Activated CD8-positive, alpha-beta memory T cell treated with anti-CD3 and anti-CD28 coated beads for 24 hours (primary cell): ENCODE measurements around the gene MISFA.
"Not testable (repeated sequence)": the region's sequence is repeated elsewhere in the genome, so short reads cannot be mapped to it uniquely, and the experiment has no call there.

ENCODE experiments used
- DNase-seq: peaks from one replicate; pipeline ENCODE4 v3.0.0-alpha.2; 2020

The MISFA gene

DNA sequence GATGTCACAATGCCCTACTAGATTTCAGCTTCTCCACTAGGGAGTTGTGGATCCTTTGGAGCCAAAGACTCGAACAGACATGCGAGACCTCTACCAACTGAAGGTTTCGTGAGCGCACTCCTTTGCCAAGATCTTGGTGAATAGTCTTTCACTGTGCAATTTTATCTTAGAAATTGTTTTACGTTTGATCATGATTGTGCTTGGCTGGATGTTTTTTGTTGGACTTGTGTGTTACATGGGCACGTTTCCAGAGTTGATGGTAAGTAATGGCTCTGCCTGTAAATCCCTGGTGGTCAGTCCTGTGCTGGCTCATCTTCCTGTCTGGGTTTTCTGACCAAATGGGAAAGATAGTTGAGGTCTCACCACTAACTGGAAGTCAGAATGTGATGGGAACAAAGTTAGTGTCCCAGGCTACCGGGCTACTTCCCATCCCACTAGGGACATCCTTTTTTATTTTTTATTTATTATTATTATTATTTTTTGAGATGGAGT lies at the start of gene MISFA:
MISFA (plus strand) TSS at position 51 of the 492 bp plus-strand sequence; CDS start at position 191, 140 bp downstream.
- DNase-seq = no peak

- no peak for DNase-seq
Measured at GRCh38 chr11:18563090-18563730, 36.4 kb upstream of the MISFA start.

- DNase-seq = no peak
Measured at GRCh38 chr11:18564149-18564548, 35.4 kb upstream of the MISFA start.

- DNase-seq = no peak
Measured at GRCh38 chr11:18566406-18566805, 33.2 kb upstream of the MISFA start.

DNA sequence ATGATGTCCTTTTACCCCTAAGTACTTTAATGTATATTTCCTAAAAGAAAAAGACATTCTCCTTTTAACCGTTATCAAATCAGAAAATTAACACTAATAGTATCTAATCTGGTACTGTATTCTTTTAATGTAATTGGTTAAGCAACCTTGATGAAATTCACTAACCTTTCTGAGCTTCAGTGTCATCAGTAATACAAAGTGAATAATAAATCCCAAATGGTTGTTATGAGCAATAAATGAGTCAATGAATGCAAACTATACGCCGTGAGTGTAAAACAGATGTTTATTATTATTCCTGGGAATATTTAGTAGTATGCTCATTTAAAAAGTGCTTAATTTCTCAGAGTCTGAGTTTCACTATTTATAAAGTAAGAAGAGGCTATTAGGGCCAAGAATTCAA lies 32.5 kb upstream of the MISFA start:
- no peak for DNase-seq

DNA sequence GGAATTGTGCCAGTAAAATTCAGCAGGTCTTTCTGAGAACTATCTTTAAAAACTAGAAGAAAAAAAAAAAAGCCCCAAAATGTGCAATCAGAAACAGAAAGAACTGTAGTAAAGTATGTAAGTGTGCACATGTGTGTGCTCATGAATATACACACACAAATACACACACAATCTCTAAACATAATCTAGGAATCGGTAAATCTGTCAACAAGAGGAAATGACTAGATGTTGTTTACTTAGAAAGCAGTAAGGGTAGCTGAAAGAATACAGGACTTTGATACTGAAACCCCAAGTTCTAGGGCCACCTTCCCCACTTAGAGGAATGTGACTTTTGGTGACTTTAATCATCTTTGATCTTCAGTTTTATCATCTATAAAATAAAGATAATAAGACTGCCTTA lies 24.2 kb upstream of the MISFA start:
- DNase-seq = no peak

GRCh38 chr11:18578975-18579598 lies 20.5 kb upstream of the MISFA start:
- no peak for DNase-seq

GRCh38 chr11:18580113-18580766 lies 19.3 kb upstream of the MISFA start:
- no peak for DNase-seq

GRCh38 chr11:18581825-18582224 lies 17.8 kb upstream of the MISFA start:
- no peak for DNase-seq

DNA sequence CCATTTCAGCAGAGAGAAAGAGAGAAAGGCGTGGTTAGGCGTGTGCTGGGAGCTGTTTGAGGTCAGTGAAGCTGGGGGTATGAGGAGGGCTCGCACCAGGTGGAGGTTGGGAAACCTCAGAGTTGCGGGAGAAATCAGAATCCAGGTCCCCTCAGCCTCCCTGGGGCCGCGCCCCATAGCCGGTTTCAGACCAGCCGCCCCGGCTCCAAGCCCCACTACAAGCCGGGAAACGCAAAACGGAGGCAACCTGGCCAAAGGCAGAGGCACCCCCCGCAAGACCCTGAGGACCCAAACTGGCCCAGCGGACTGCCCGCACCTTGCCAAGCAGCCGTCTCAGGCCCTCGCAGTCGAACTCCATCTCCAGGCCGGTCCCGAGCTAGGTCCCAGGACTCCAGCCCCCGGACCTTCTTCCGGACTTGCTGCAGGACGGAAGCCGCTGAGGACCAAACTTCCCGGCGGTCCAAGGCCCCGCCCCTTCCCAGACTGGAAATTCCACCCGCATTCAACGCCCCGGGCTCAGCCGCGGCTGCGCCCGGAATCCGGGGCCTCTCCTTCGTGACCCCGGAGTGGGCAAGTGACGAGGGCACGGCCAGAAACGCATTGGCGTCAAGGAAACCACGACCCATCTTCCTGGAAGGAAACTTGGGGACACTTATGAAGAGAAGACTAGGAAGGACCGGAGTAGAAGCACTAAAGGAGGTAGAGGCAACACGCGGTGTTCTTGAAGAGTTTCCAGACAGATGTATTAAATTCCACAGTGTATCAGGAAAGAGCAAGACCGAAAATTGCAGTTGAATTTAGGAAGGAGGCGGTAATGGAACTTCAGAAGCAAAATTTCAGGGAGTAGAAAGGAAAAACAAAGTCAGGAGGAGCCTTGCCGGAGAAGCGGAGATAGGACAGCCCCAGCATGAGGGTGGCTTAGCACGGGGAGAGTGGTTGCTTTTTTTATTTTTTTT lies 11.0 kb upstream of the MISFA start, which contains the start of gene UEVLD:
UEVLD (minus strand) TSS at position 438 of the 956 bp plus-strand sequence; CDS start at position 358, 80 bp downstream.
- DNase-seq = peak; percentile 88

- no peak for DNase-seq
Measured at GRCh38 chr11:18590571-18590970, 9.0 kb upstream of the MISFA start.

- DNase-seq = not testable (repeated sequence)
Measured at GRCh38 chr11:18594088-18594487, 5.5 kb upstream of the MISFA start.

DNA sequence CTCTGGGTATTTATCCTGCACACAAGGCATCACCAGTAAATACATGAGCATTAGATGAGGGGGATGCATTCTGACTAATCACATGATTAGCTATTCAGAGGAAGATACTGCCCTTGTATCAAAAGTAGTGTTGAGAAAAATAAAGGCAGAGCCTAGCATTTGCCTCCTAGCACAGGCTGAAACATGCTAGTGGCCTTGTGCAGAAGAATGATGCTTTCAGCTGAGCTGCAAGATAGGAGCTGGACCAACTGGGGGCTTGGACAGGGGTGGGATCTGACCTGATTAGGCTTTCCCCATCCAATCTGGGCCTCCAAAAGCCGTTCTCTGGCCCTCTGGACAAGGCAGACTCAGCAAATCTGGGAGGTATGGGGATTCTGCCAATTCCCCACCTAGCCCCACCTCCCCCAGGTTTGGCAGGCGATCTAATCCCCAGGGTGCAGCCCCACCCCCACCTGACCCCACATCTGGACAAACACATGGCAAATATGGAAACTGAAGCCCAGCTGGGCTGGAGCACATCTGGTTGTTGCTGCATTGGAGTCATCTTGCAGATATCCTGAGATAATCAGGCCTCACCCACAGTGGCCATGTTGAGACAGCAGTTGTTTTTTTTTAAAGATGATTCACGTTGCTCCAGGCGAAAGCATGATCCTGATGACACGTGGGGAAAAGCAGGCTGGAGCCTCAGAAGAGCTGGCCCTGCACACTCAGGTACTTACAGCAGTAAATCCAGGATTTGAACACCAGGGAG lies 4.4 kb upstream of the MISFA start:
- no peak for DNase-seq

DNA sequence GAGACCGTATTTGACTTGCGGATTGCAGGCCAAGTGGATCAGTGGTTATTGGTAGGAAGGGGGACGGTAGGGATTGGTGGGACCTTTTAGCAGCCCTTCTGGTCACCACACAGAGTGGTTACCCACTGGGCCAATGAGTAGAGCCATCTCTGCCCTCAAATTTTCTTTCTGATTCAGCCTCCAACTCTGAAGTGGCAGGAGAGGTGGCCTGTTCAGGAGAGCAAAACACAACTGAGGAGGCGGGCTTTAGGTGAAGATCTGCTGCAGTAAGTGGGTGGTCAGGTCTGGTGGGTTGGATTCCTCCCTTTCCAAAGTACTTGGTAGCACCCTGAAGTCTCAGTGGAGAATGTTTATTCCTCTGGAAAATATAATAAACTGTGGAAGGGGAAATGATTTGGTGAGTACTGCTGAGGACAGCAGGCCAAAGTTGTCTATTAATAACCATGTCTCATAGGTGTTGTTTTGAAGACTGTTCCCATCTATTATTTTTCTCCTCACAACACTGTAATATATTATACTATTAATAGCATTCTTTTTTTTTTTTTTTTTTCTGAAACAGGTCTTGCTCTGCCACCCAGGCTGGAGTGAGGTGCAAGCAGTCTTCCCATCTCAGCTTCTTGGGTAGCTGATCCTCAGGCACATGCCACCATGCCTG lies 1.5 kb downstream of the MISFA start:
- DNase-seq = no peak

DNA sequence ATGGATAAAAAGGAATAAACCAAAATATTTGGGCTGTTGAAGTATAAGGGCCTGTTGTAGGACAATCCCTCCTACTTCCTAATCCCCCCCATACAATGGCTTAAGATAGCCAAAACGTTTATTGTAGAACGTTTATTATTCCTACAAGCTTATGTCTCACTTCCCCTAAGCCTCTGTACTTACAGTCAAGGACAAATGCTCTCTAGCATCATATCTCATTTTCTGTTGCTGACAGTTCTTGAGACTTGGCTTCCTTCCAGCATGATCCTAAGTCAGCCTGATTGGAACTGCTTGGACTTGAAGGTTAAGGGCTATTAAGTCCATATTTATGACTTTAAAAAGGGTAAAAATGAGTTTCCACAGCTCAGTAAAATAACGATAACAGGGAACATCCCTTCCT lies 8.8 kb downstream of the MISFA start:
- no peak for DNase-seq

DNA sequence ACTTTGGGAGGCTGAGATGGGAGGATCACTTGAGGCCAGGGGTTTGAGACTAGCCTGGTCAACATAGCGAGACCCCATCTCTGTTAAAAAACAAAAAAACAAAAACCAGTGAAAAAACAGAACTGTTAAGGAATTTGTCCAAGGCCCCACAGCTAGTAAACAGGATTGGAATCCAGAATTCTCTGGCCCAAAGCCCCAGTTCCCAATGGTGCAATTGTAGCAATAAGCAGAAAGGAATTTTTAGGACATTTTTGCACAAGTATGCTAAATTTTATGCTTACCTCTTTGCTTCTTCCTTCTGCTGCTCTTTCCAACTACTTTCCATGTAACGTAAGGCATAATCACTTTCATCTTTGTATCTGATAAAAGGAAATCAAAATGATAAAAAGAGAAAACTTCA lies 11.6 kb downstream of the MISFA start:
- DNase-seq = no peak

GRCh38 chr11:18612394-18612793 lies 12.8 kb downstream of the MISFA start:
- no peak for DNase-seq

GRCh38 chr11:18614667-18615066 lies 15.1 kb downstream of the MISFA start:
- DNase-seq = no peak

DNA sequence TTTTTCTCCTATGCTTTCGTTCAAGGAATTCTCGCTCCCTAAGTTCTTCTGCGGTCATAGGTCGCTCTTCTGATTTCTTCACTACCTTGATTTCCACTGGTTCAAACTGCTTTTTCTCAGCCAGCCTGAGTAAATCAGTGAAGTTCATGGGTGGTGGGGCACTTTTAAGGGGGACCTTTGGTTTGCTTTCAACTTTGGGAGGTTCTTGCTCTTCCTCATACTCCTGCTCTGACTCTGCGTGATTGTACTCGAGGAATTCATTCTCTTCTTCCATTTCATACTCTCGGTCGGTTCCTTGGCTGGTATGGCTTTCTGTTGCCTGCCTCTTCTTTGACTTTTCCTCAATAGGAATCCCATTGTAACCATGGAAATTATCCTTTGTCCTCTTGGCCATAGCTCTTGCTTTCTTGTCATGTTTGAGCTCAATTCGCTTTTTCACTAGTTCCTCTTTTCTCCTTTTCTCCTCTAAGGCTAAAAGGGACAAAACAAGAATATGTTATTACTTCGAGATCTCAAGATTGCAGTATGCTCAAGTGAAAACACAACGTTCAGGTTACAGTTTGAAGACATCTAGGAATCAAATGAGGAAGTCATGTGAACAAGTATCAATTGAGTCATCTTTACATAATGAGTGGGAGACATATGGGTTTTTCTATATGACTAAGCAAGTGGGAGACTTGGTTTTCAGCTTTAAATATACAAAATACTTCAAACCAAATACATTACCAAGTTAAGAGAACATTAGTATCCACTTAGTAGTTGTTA lies 16.2 kb downstream of the MISFA start:
- no peak for DNase-seq

- no peak for DNase-seq
Measured at GRCh38 chr11:18617688-18618341, 18.2 kb downstream of the MISFA start.
